ENCODE data around the gene DAZAP1.
A peak's percentile ranks its signal among the peaks of the same experiment; 100 is the strongest.
"Not testable (repeated sequence)": the region's sequence is repeated elsewhere in the genome, so short reads cannot be mapped to it uniquely, and the experiment has no call there.

Gene DAZAP1

GRCh38 chr19:1474011-1474764 is 66.8 kb downstream of the DAZAP1 start:
- DNase-seq (ENCODE audit: low read depth) = no peak

DNA sequence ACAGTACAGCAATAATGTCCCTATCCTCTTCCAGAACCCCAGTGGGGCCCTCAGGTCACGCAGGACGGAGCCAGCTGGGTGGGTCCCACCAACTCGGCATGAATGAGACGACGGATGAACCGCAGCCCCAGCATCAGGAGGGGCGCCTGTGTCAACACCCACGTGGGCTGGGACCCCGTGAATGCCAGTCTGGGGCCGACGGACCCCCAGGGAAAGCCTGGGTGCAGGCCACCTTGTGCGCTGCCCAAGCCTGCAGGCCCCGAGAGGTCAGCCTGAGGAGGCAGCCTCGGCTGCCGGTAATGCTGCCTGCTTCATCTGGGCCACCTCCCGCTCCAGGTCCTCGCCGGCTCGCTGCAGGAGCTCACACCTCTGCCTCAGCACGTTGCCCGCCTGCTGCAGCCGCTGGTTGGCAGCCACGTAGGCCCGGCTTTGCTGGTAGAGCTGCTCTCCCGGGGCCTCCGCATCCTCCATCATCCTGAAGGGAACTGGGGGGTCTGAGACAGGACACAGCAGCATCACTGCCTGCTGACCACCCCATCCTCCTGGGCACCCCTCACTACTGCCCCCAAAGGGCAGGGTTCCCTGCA is 67.5 kb downstream of the DAZAP1 start:
- no peak for DNase-seq (ENCODE audit: low read depth)

DNA sequence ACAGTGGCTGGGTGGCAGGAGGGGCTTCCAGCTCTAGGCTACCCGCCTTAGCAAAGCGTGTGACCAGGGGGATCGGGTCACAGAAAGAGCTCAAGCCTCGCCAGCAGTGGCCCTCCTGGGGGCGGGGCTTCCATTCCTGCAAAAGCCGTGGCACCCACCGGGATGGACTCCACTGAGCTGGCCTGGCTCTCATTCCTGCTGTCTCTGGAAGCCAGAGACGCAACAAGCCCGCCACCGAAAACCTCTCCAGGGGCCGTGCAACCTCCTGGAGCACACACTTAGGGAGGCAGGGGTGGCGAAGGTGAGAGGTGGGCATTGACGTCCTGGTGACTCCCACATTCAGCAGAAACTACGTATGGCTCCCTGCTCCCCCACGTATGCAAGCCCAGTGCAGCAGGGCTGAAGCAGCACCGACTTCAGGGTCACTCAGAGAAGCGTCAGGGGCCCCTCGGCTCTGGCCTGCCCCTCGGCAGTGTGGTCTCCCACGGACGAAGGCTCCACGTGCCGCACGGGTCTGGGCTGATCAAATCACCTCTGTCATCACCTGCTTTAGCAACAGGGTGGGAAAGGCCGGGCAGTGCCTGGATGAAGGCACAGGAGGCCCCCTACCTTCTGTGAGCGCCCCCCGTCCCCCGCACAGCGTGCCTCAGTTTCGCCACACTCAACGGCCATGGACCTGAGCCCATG is 68.5 kb downstream of the DAZAP1 start:
- no peak for DNase-seq (ENCODE audit: low read depth)

GRCh38 chr19:1477056-1477455 is 69.7 kb downstream of the DAZAP1 start:
- DNase-seq (ENCODE audit: low read depth) = not testable (repeated sequence)

- peak; percentile 82 for DNase-seq (ENCODE audit: low read depth)
These were observed 71.7 kb downstream of the DAZAP1 start, which contains the start of gene C19orf25 for GRCh38 chr19:1478934-1479707. Gene C19orf25, minus strand, starts transcription at chr19:1479215. Its CDS starts 312 bp downstream, at chr19:1478903.

- DNase-seq (ENCODE audit: low read depth) = no peak
These were observed 74.0 kb downstream of the DAZAP1 start for GRCh38 chr19:1481224-1481892.

- no peak for DNase-seq (ENCODE audit: low read depth)
These were observed 74.5 kb downstream of the DAZAP1 start for GRCh38 chr19:1481893-1482360.

GRCh38 chr19:1482361-1483130 is 75.2 kb downstream of the DAZAP1 start:
- DNase-seq (ENCODE audit: low read depth) = no peak

DNA sequence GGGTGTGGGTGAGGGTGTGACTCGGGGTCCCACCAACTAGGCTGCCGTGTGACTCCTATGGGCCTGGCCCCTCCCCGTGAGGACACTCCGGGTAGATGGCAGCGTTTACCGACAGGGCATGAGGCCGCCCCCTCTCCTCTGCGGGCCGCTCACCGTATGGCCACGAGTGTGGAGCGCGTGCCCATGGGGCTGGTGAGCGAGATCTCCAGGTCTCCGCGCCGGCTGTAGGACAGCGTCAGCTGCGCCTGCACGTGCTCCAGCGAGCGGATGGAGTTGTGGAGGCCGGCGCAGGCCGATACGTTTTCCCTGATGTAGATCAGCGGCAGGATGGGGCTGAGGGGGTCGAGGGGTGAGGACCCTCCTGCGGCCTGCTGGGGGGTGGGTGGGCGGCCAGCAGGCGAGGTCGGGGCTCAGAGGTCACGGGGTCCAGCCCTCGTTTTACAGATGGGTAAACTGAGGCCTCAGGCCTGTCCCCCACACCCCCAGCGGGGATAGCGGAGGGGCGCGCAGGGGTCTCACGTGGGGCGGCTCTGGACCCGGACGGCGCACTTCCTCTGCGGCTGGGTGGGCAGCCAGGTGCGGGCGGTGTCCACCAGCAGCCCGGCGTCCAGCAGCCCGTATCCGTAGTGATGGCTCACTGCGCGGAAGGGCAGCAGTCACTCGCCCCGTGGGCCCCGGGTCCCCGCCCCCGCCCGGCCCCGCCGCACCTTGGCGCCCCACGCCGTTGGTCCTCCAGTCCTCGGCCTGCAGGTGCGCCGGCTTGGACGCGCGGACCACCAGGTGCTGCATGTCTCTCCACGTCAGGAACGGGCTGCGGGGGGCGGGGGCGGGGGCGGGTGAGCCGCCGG is 76.0 kb downstream of the DAZAP1 start:
- DNase-seq (ENCODE audit: low read depth) = no peak

DNA sequence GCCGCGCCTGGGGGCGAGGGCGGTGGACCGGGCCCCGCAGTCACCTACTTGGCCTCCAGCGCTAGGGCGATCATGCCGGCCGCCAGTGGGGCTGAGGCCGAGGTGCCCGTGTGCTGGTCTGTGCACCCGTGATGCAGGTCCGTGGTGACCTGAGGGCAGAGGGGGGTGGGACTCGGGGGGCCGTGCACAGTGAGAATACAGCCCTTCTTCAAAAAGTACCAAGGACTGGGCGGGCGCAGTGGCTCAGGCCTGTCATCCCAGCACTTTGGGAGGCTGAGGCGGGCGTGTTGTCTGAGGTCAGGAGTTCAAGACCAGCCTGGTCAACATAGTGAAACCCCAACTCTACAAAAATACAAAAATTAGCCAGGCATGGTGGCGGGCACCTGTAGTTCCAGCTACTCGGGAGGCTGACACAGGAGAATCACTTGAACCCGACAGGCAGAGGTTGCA is 76.6 kb downstream of the DAZAP1 start:
- no peak for DNase-seq (ENCODE audit: low read depth)

All from stimulated activated CD8-positive, alpha-beta memory T cell treated with anti-CD3 and anti-CD28 coated beads, Interleukin-15, amount 100 ng/mL, for 24 hours (primary cell).